Activated T-cell treated with anti-CD3 and anti-CD28 coated beads for 48 hours (primary cell): ENCODE measurements around the gene ARFGAP1.

Source experiments
- DNase-seq: peaks from one replicate; pipeline ENCODE4 v3.0.0-alpha.2; 2020; ENCODE audit warnings: low read depth

The ARFGAP1 gene

DNA sequence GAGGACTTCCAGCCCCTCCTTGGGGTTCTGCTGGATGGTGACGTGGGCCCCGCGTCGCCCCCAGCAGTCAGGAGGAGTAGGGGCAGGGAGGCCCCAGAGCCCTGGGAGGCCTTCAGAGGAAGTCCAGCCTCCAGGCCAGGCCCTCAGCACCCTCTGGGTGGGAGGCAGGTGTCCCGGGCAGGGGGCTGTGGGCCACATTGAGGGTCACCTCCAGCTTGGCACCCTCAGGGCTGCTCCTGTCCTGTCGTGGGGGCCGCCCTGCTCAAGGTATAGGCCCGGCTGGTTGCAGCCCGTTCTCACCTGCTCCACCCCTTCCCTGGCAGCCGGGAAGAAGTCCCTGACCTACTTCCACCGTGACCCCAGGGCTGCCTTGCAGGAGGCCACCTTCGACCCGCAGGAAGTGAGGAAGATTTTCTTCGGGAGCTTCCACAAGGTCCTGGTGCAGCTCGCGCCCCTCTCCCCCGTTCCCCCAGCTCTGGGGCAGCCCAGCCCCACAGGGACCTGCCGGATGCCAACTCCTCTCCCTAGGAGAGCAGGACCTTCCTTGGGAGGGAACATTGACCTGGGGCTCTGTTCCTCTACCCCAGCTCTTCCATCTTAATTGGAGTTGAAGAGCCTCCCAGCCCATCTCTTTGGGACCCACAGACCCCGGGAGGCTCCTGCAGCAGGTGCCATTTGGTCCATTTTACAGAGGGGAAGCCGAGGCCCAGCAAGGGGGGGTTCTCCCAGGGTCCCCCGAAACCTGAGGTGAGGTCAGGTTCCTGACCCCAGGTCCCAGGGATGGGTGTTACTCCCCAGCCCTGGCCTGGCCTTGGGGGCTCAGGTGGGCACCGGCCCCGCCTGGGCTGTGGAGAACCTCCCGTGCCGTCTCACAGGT is 46.8 kb downstream of the ARFGAP1 start:
- DNase-seq, result no peak

DNA sequence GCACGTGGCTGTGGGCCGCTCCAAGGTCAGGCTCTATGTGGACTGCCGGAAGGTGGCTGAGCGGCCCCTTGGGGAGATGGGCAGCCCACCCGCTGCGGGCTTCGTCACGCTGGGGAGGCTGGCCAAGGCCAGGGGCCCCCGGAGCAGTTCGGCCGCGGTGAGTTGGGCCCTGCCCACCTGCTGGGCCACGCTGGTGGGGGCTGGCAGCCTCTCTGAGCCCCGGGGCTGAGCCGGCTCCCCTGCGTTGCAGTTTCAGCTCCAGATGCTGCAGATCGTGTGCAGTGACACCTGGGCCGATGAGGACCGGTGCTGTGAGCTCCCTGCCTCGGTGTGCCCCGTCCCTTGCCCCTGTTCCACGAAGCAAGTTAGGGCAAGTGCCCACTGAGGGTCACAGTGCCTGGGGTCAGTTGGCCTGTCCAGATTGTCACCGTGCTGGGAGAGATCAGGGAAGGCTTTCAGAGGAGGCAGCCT is 47.5 kb downstream of the ARFGAP1 start:
- no peak for DNase-seq

DNA sequence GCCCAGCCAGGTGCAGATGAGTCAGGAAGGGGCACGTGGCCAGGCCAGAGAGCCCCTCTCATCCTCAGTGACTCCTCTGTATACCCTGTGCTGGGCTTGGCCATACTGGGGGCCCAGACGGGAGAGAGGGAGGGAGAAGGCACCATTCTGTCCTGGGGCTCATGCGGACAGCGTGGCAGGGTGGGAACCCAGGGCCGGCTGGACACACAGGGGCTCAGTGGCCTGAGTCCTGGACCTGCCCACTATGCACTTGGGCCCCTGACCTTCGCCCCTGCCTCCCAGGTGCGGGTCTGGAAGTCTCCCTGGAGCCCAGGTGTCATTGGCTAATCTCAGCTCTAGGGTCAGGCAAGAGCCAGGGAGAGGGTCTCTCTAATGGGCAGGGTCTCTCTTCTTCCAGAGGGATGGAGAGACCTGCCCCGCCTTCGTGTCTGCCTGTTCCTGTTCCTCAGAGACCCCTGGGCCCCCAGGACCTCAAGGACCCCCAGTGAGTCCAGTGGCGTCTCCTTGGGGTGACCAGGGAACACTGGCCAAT is 48.1 kb downstream of the ARFGAP1 start:
- DNase-seq, result no peak

DNA sequence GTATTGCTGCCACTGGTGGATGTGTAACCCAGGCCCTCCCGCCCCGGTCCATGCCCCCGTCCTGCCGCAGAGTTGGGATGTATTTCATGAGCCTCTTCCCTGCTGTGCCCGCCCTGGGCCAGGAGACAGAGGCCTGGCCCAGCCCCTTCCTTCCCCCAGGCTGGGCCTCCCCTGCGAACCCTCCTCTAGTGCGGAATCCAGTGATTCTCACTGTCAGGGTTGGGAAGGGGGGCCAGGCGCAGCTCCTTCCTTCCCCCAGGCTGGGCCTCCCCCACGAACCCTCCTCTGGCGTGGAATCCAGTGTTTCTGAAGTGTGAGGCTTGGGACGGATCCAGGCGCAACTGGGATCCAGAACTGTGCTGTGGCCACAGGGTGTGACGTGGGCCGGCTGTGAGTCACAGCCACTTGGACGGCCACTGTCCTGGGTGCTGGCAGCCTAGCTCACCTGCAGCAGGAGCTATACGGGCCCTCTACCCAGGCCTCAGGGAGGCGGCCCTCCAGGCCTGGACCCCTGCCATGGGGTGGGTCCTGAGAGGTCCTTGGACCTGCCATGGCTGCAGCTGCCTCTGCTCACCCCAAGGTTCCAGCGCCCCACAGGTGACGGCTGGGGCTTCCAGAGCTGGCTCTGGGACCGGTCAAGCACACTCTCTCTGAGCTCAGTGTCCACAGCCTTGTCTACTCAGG is 48.7 kb downstream of the ARFGAP1 start:
- DNase-seq, result no peak

DNA sequence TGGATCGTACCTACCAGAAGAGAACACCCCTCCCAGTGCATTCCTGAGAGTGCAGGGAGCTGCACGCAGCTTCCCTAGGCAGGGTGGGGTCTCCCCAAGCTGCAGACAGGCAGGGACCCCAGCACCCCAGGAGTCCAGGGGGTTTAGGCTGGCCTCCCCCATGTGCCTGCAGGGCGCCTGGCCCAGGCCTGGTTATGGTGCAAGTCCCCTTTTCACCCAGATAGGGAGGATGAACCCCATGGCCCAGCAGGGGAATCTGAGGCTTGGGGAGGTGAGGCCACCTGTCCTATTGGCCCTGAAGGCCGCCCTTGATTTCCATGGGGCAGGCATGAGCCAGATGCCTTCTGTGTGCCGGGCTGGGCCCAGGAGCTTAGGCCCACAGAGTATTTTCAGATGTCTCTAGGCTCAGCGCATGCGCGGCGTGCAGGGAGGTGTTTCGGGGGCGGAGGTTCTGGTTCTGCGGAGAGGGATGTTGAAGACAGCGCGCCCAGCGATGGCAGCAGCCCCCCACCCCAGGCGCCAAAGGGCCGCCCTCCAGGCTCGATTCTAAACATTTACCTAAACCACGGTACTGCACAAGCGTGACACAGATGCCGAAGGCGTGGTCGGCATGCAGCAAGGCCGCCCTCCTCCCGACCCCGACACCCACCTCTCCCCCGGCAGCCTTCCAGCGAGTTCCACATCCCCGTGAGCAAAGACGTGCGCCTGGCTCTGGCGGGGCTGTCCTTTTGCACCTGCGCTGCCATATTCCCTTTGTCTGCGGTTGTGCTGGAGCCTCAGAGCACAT is 49.7 kb downstream of the ARFGAP1 start:
- DNase-seq, result no peak

DNA sequence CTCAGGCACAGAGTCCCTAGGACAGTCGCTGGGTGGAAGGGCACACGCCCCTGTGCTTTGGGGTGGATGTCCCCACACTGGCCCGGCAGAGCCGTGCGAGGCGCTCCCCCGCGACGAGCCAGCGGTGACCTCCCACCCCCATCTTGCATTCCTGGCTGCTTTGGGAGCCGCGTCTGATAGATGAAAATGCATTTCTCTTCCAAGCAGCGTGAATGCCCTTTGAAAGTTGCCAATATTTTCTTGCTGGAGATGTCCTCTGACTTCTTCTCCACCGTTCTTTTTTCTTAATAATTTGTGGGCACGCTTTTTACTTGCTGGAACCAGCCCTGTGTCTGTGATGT is 50.3 kb downstream of the ARFGAP1 start:
- no peak for DNase-seq

DNA sequence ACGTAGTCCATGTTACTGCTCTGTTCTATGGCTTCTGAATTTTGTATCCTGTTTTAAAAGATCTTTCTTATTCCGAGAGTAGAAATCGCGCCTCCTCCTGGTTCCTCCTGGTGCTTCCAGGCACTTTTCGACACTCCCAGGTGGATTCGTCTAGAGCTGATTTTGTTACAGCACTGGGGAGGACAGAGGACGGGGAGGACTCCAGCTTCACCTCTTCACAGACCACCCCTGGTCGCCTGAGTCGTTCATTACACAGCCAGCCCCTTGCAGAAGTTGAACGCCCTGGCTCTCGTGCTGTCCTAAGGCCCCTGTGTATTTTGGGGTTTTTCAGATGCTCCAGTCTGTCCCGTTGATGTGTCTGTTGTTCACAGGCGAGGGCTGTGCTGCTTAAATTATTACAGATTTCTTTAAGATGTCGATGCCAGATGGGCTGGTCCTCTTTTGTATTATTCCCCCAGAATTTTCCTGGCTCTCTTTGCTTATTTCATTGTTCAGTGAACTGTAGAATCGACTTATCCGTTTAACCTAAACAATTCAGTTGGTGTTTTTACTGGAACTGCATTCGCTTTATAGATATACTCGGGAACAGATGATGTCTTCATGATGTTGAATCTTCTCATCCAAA is 50.9 kb downstream of the ARFGAP1 start:
- no peak for DNase-seq

DNA sequence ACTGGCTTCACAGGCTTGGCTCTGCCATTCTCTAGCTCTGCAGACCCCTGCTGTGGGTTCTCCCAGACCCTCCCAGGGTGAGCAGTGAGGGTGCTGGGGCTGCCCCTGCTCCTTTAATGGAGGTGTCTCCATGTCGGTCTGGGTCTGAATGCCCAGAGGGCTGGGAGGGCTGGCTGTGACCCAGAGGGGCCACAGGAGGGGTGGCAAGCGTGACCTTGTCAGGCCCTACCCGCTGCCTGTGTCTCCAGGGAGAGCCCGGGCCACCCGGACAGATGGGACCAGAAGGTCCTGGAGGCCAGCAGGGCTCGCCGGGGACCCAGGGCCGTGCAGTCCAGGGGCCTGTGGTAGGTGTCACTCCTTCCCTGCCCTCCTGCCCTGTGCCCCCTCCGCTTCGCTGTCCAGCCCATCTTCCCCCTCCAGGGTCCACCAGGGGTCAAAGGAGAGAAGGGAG is 52.4 kb downstream of the ARFGAP1 start:
- no peak for DNase-seq

DNA sequence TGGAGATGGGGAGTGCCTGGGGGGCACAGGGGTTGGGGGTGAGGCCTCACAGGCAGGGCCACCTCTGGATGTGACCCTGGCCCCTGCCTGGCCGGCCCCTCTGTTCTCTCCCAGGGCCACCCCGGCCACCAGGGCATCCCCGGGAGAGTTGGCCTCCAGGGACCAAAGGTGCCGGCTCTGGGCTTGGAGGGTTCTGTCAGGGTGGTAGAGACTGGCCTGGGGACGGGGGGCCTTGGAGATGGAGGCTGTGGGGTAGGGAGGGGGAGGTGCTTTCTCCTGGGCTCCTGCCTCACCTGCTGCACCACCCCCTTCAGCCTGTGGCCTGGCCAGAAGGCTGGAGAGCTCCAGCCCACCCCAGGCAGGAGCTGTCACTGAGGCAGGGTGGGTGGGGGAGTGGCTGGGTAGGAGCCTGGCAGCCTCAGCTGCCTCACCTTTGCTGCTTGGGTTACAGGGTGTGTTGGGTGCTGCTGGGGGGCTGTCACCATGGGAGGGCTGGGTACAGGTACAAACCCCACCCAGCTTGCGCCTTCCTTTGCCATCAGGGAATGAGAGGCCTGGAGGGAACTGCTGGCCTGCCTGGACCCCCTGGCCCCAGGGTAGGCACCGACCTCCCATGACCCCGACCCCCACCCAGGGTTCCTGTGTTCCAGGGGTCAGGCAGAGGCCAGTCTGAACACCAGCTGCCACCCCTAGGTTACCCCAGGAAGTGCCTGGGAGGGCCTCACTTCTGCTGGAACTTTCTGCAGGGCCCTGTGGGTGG is 53.1 kb downstream of the ARFGAP1 start:
- no peak for DNase-seq

DNA sequence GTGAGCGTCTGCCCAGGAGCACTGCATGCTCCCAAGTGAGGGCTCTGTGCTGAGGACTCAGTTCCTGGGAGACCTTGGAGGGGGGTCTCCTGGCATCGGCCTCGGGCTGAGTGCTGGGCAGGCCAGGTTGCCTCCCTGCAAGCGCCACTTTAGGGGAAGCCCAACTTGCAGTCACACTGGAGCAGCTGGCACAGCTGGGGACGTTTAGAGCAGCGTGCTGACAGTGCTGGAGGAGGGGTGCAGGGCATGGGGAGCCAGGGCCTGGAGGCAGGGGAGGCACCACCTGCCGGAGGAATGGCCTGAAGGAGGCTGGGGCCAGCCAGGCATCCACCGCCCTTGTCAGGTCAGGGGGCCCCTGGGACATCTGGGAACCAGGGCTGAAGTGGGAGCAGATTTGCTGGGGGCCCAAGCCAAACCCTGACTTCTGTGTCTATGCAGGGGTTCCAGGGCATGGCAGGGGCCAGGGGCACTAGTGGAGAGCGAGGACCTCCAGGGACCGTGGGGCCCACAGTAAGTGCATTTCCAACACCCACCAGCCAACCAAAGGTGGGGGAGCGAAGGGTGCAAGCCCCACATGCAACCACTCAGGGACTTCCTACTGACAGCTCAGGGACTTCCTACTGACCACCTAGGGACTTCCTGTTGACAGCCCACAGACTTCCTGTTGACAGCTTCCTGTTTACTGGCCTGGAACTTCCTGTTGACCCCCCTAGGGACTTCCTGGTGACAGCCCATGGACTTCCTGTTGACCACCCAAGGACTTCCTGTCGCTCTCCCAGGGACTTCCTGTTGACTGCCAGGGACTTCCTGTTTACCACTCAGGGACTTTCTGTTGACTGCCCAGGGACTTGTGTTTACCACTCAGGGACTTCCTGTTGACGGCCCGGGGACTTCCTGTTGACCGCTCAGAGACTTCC is 54.0 kb downstream of the ARFGAP1 start:
- no peak for DNase-seq

DNA sequence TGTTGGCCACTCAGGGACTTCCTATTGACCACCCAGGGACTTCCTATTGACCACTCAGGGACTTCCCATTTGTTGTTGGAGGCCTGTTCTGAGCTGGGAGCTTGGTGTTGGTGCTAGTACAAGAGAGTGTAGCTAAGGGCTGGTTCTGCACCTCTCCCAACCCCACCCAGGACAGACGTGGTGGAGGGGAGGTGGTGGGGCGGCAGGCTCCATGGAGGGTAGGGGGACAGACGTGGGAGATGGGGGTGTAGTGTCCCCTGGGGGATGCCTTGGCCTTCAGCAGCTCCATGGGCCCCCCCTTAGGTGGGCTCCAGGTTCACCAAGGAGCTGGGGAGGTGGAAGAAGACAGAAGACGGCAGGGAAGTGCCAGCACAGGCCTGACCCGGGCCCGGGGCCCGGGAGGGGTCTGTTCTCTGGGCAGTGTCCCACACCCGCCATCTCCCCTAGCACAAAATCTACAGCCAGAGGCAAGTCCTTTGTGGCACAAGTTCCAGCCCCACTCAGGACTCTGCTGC is 54.7 kb downstream of the ARFGAP1 start:
- DNase-seq, result no peak

DNA sequence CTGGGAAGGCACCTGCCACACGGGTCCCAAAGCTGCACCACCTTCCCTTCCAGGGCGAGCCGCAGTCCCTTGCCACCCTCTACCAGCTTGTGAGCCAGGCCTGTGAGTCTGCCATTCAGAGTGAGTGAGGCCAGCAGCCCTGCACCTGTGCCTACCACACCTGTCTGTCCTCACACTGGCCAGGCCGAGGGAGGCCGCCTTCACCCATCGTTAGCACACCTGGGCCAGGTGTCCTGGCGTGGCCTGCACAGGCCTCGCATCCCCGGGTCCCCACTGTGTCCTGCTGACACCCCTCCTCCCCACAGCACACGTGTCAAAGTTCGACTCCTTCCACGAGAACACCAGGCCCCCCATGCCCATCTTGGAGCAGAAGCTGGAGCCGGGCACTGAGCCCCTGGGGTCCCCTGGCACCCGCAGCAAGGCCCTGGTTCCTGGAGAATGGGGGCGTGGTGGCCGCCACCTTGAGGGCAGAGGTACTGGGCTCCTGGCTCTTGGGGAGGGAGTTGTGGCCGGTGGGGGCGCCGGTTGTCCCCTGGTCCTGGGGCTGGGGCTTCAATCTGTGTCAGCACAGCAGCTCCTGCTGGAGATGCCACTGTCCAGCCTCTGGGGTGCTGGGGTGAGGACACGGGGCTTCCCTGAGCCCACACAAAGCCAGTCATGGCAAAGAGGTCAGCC is 55.5 kb downstream of the ARFGAP1 start:
- no peak for DNase-seq

DNA sequence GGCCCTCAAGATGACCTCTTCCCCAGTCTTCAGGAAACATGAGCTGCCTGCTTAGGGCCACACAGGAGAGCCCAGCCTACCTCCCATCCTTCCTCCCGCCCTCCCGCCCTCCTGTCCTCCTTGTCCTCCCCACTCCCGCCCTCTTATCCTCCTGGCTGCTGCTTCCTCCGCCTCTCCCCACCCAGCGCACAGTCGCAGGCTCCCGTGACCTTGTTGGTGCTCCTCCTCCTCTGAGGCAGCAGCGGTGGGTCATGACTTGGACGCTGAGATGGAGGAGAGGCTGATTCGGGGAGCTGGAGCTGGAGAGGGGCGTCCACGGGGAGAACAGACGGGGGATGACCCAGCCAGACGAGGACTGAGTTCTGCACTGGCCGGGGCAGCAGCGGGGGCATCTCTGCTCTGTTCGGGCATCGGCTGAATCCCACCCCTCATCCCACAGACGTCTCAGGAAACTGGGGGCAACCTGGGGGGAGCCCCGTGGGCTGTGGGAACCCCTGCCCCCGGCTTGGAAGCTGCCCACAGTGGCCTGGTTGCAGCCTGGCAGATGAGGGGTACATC is 56.2 kb downstream of the ARFGAP1 start:
- no peak for DNase-seq

DNA sequence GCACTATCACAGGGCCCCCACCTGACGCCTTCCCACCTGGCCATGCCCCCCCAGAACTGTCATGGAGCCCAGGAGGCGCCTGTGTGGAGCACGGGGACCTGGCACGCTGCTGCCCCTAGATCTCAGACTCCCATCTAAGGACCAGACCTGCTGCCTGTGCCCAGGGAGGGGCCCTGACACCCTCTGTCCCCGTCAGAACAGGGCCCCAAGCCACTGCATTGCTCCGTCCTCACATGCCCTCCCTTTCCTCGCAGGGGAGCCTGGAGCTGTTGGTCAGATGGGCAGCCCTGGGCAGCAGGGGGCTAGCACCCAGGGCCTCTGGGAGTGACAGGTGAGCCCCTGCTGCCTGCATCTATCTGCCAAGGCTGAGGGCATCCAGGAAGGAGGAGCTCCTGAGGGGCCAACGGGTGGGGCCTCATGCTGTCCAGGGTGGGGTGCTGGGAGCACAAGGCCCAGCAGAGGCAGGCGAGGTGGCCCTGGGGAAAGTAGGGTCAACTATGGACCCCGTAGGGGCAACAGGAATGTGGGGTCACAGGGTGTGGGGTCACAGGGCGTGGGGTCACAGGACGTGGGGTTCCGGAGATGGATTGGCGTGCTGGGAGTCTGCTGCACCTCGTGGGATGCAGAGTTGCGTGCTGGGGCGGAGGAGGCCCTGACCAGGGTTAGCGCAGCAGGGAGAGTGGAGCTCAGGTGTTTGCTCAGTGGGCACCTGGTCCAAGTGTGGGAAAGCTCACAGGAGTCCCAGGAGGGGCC is 56.9 kb downstream of the ARFGAP1 start:
- DNase-seq, result no peak

DNA sequence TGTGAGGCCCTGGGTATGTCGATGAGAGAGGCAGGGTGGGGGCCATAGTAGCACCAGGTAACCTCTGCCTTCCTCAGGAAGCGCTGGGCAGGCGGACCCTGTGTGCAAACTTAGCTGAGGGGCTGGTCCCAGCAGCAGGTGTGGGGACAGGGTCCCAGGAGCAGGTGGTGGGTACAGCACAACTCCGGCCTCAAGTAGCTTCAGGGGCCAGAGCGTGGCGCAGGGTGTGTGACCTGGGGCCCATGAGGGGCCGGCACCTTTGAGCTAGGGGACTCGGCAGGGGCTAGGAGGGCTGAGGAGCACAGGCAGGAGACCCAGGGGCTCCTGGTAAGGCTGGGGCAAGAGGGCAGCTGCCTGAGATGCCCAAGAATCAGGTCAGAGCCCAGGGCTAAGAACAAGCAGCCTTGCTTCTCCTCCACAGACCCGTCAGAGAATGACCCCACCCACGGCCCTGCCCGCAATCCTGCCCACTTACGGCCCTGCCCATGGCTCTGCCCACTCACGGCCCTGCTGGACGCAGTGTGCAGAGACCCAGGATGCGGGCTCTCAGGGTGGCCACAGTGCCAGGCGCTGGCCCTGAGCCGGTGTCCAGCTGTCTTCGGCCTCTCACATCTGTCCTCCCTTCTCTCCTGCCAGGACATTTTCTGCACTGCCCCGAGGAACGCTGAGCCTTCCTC is 57.6 kb downstream of the ARFGAP1 start:
- no peak for DNase-seq

DNA sequence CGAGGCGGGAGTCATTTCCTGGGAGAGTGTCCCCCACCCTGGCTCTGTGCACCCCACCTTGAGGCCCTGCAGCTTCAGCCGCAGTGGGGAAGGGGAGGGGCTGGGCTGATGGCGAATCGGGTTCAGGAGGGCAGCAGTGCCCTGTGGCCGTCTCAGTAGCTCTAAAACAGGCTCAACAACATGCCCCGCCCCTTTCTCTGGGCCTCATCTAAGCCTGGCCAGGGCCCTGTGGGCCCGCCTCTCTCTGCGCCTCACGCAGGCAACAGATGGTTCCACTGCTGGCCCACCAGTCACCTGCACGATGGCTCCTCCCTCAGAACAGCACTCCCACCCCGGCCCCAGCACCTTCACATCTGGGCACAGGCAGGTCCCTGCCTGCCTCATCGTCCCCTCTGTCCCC is 58.3 kb downstream of the ARFGAP1 start:
- DNase-seq, result no peak

DNA sequence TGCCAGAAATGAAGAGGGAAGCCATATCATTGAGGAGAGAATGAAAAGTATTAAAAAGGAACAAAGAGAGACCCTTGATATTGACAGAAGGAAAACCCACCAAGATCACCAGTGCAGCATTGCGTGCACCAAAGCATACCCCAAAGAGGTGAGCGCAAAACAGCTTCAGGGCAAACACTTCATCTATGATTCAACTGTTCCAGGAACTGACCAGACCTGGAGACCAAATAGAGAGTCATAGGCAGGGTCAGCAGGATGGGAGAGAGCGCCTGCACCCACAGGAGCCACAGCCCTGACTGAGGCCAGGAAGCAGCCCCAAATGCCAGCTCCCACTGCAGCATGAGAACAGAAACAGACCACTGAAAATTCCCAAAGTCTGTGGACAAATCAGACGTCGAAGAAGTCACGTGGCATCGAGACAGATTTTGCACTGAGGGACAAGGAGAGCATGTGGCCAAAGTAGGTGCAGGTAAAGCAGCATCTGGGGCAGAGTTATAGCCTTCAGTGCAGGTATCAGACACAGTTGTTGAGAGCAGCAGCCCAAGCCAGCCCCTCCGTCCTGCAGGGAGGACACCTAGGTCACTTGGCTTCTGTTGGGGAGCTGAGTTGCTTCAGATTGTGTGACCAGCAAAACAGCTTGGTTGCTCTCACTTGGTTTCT is 59.3 kb downstream of the ARFGAP1 start:
- DNase-seq, result no peak
